Mesenchymal stem cell (in vitro differentiated cells and primary cell): Measurements from ENCODE around the gene USP6NL.

Source experiments
- DNase-seq: peaks from one replicate; pipeline ENCODE4 v3.0.0-alpha.2; 2013
- H2AFZ ChIP-seq: one replicate; pipeline ENCODE4 v1.6.1; 2013; ENCODE audit warnings: low read depth, mild to moderate bottlenecking, control low read depth, inconsistent platforms, low read length, moderate library complexity
- H2AK5ac ChIP-seq: 2 replicates; pipeline ENCODE4 v1.6.1; 2013; ENCODE audit warnings: low read length, moderate library complexity, mild to moderate bottlenecking, inconsistent platforms; ENCODE audit not compliant: severe bottlenecking
- H2BK120ac ChIP-seq: one replicate; pipeline ENCODE4 v1.6.1; 2013; ENCODE audit warnings: low read depth, mild to moderate bottlenecking, inconsistent platforms, low read length, moderate library complexity
- H2BK12ac ChIP-seq, 2 experiments: one replicate each; pipeline ENCODE4 v1.6.1; 2013; ENCODE audit warnings: inconsistent platforms in 2 of 2, low read length in 2 of 2, mild to moderate bottlenecking in 2 of 2, moderate library complexity in 2 of 2, control low read depth in 1 of 2
- H2BK15ac ChIP-seq: one replicate; pipeline ENCODE4 v1.6.1; 2013; ENCODE audit warnings: mild to moderate bottlenecking, low read depth, inconsistent platforms; ENCODE audit not compliant: poor library complexity, severe bottlenecking
- H2BK5ac ChIP-seq: 2 replicates; pipeline ENCODE4 v1.6.1; 2013; ENCODE audit warnings: low read depth, mild to moderate bottlenecking, low read length, control low read depth, inconsistent platforms; ENCODE audit not compliant: poor library complexity, severe bottlenecking
- H3K14ac ChIP-seq, 2 experiments: one replicate each; pipeline ENCODE4 v1.6.1; 2013; ENCODE audit warnings: inconsistent platforms in 2 of 2, low read length in 2 of 2, control low read depth in 1 of 2, mild to moderate bottlenecking in 1 of 2, moderate library complexity in 1 of 2
- H3K18ac ChIP-seq, 2 experiments: one replicate each; pipeline ENCODE4 v1.6.1; 2013; ENCODE audit warnings: inconsistent platforms in 2 of 2, low read length in 2 of 2, control low read depth in 1 of 2, low read depth in 1 of 2, mild to moderate bottlenecking in 1 of 2
- H3K23ac ChIP-seq, 2 experiments: one replicate each; pipeline ENCODE4 v1.6.1; 2013; ENCODE audit warnings: inconsistent platforms in 2 of 2, low read length in 2 of 2, mild to moderate bottlenecking in 2 of 2, moderate library complexity in 2 of 2, control low read depth in 1 of 2
- H3K27ac ChIP-seq: 2 replicates; pipeline ENCODE4 v1.5.1; 2013; ENCODE audit warnings: mild to moderate bottlenecking, moderate library complexity, low read length, control low read depth, inconsistent platforms; ENCODE audit not compliant: poor library complexity, severe bottlenecking
- H3K27me3 ChIP-seq, 2 experiments: 2 replicates each; pipeline versions ENCODE4 v1.6.1 to v1.7.0; 2013; ENCODE audit warnings: low read length in 2 of 2, mild to moderate bottlenecking in 2 of 2, moderate library complexity in 2 of 2, control low read depth in 1 of 2, inconsistent platforms in 1 of 2; ENCODE audit not compliant: control insufficient read depth in 1 of 2, insufficient read depth in 1 of 2
- H3K36me3 ChIP-seq, 2 experiments: 2 replicates each; pipeline versions ENCODE4 v1.6.1 to v1.7.0; 2013; ENCODE audit warnings: low read length in 2 of 2, control low read depth in 1 of 2, inconsistent platforms in 1 of 2, low read depth in 1 of 2, mild to moderate bottlenecking in 1 of 2; ENCODE audit not compliant: insufficient read depth in 2 of 2, control insufficient read depth in 1 of 2
- H3K4ac ChIP-seq, 2 experiments: one replicate each; pipeline ENCODE4 v1.6.1; 2013; ENCODE audit warnings: inconsistent platforms in 2 of 2, low read length in 2 of 2, mild to moderate bottlenecking in 2 of 2, moderate library complexity in 2 of 2, control low read depth in 1 of 2, low read depth in 1 of 2
- H3K4me1 ChIP-seq: 2 replicates; pipeline ENCODE4 v1.6.1; 2013; ENCODE audit warnings: low read depth, low read length, control low read depth; ENCODE audit not compliant: control insufficient read depth, insufficient read depth
- H3K4me2 ChIP-seq: 2 replicates; pipeline ENCODE4 v1.6.1; 2013; ENCODE audit warnings: low read length, mild to moderate bottlenecking, inconsistent platforms; ENCODE audit not compliant: poor library complexity, severe bottlenecking
- H3K4me3 ChIP-seq, 2 experiments: 2 replicates each; pipeline versions ENCODE4 v1.5.1 to v1.7.0; 2013; ENCODE audit warnings: low read length in 2 of 2, mild to moderate bottlenecking in 2 of 2, control low read depth in 1 of 2, low read depth in 1 of 2; ENCODE audit not compliant: insufficient read depth in 1 of 2
- H3K79me1 ChIP-seq: replicated peaks from 2 replicates; pipeline ENCODE4 v1.6.1; 2013; ENCODE audit warnings: mild to moderate bottlenecking, control low read depth, low read length, inconsistent platforms; ENCODE audit not compliant: poor library complexity, severe bottlenecking
- H3K9ac ChIP-seq: 2 replicates; pipeline ENCODE4 v1.7.0; 2013; ENCODE audit warnings: mild to moderate bottlenecking, low read length, moderate library complexity
- H3K9me3 ChIP-seq: 2 replicates; pipeline ENCODE4 v1.7.0; 2013; ENCODE audit warnings: mild to moderate bottlenecking, low read length; ENCODE audit not compliant: control insufficient read depth
- H4K8ac ChIP-seq: one replicate; pipeline ENCODE4 v1.6.1; 2013; ENCODE audit warnings: inconsistent platforms, mild to moderate bottlenecking, low read length, moderate library complexity
- H4K91ac ChIP-seq: one replicate; pipeline ENCODE4 v1.6.1; 2013; ENCODE audit warnings: mild to moderate bottlenecking, low read length, inconsistent platforms
- WGBS: methylation state at CpG from one replicate; pipeline ENCODE4 v1.1.7; 2013; ENCODE audit warnings: mixed read lengths; 5-methylcytosine and 5-hydroxymethylcytosine counted together

USP6NL gene

DNA sequence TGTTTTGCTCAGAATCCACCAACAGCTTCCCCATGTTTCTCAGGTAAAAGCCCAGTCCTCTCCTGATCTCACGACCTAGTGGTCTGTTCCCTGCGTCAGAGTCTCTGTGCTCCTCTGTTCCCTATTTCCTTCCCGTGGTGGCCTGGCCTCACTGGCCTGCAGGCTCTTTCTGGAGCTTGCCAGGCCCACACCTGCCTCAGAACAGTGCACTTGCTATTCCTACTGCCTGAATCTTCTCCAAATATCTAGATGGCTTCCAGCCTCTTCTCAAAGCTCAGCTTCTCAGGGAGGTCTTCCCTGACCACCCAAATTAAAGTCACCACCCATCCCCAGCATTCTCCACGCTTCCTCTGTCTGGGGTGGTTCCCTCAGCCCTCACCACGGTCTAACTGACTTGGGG lies 165.3 kb downstream of the USP6NL start:
- Histone ChIP-seq H3K4me3 (no peak overlapping the region), H2BK5ac (no peak overlapping the region)

DNA sequence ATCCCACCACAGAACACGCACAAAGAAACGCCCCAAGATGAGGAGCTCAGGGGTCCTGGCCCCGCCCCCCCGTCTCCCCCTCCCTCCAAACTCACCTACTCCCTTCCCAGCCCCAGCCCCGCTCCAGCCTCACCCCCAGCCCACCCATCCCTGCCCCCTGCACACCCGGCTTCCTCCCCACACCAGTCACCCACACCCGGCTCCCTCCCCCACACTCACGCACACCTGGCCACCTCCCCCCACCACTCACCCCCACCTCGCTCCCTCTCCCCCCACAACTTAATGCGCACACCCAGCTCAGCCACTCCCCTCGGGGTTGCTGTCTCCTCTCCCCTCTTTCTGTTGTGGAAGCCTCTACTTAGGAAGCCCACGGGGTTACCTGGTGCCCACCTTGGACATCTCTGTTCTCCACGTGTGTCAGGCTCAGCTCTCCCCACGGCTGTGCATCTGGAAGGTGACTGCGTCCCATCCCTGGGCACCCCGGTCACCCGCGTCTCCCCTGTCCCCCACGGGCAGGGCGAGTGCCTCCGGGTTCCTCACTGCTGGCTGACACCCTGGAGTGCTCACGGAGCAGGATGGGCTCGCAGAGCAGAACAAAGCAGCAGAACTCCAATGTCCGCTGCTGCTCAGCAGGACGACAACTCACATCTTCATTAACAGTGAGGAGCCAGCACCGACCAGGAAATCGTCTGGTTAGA lies 166.8 kb downstream of the USP6NL start:
- no peak overlapping the region for H3K4me3 ChIP-seq
- no peak overlapping the region for H2AK5ac ChIP-seq
- H4K91ac ChIP-seq, result no peak overlapping the region
- H2BK5ac ChIP-seq, result no peak overlapping the region
- H3K9me3 ChIP-seq, result no peaks in the 10 kb centered on the region
- no peaks in the 10 kb centered on the region for H3K36me3 ChIP-seq
- H3K27ac ChIP-seq, result no peak overlapping the region
- WGBS, result 73% methylated on average over 26 of the region's 27 CpGs
- peaks cover 2% of the 10 kb centered on the region for H3K4me1 ChIP-seq
- H4K8ac ChIP-seq, result no peak overlapping the region
- no peak overlapping the region for H3K4me2 ChIP-seq
- no peak overlapping the region for H2AFZ ChIP-seq
- no peak overlapping the region for H3K23ac ChIP-seq
- H2BK15ac ChIP-seq, result no peak overlapping the region
- no peak overlapping the region for H3K14ac ChIP-seq
- DNase-seq, result no peak
- no peak overlapping the region for H3K9ac ChIP-seq
- no peak overlapping the region for H2BK12ac ChIP-seq
- H3K4ac ChIP-seq, result no peak overlapping the region
- no peak overlapping the region for H3K18ac ChIP-seq
- H2BK120ac ChIP-seq, result no peak overlapping the region
- peaks cover 33 to 51% of the 10 kb centered on the region in 2 experiments for H3K27me3 ChIP-seq
- no peaks in the 10 kb centered on the region for H3K79me1 ChIP-seq

More for the DNA sequence above, 165.3 kb downstream of the USP6NL start:
- Histone ChIP-seq H3K27me3 (peaks cover 37 to 53% of the 10 kb centered on the region in 2 experiments), H4K8ac (no peak overlapping the region), H4K91ac (no peak overlapping the region), H2BK15ac (no peak overlapping the region), H3K18ac (no peak overlapping the region), H2AFZ (no peak overlapping the region), H3K36me3 (no peaks in the 10 kb centered on the region), H3K23ac (no peak overlapping the region), H3K4me1 (peaks cover 2% of the 10 kb centered on the region), H3K4ac (no peak overlapping the region), H3K27ac (no peak overlapping the region), H2AK5ac (no peak overlapping the region), H3K14ac (no peak overlapping the region), H3K4me2 (no peak overlapping the region), H3K9ac (no peak overlapping the region), H2BK12ac (no peak overlapping the region), H3K79me1 (no peaks in the 10 kb centered on the region), H2BK120ac (no peak overlapping the region), H3K9me3 (no peaks in the 10 kb centered on the region)
- WGBS, result 67% methylated on average over 5 of the region's 5 CpGs
- no peak for DNase-seq

DNA sequence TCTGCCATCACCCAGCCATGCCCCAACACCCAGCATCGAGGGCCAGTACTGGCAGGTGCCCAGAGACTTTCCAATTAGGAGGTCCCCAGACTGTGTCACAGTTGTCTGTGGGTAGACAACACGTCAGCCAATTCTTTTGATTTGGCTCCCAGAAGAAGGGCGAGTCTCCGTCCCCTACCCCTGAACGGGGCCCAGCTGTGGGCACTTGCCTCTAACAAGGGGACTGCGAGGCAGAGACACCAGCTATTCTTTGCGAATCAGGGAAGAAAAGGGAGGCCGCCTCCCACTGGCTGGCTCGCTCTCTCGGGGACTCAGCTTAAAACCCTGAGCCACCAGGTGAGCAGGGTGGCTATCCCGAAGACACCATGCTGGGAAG lies 167.3 kb downstream of the USP6NL start:
- Histone ChIP-seq H3K23ac (no peak overlapping the region), H2BK5ac (no peak overlapping the region), H2AFZ (no peak overlapping the region), H2BK12ac (no peak overlapping the region), H3K9ac (no peak overlapping the region), H3K4me1 (peaks cover 2% of the 10 kb centered on the region), H2BK15ac (no peak overlapping the region), H3K79me1 (no peaks in the 10 kb centered on the region), H4K8ac (no peak overlapping the region), H3K27me3 (peaks cover 32 to 54% of the 10 kb centered on the region in 2 experiments), H3K4me2 (no peak overlapping the region), H3K36me3 (no peaks in the 10 kb centered on the region), H3K9me3 (no peaks in the 10 kb centered on the region), H2BK120ac (no peak overlapping the region), H3K4ac (no peak overlapping the region), H2AK5ac (no peak overlapping the region), H3K14ac (no peak overlapping the region), H4K91ac (peak overlapping the region; percentile 27), H3K27ac (no peak overlapping the region), H3K18ac (no peak overlapping the region), H3K4me3 (no peak overlapping the region)
- WGBS, result 87% methylated on average over 9 of the region's 11 CpGs
- DNase-seq, result no peak

DNA sequence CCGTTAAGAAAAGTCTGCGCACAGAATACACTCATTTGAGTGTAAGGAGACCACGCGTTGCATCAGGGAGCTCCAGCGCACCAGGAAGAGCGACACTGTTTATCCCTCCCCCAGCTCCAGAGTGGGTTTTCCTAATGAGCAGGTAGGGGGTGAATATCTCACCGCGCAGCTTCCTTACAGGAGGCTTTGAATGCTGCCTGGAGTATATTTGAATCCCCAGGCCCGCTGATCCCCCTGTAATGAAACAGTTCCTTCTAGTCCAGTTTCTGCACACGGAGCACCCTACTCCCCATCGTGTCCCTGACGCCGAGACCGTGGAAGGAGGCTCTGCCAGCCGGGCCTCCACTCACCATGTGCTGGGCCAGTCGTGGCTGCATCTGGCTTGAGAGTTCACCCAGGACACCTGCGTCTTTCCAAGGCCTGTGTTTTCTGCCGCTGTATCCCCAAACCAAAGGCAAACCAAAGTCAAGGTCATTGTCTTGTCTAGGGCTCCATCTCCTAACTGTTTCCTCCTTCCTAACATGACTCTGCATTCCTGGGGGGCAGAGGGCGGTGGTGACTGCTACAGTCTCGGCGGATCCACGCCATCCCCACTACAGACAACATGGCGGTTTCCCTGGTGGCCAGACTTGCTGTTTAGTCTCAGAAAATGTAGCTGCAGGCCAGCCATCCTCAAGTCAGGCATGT lies 167.8 kb downstream of the USP6NL start:
- no peak overlapping the region for H3K4me2 ChIP-seq
- no peaks in the 10 kb centered on the region for H3K79me1 ChIP-seq
- H3K4me1 ChIP-seq, result no peaks in the 10 kb centered on the region
- H4K91ac ChIP-seq, result peak overlapping the region; percentile 27
- no peak overlapping the region for H3K4ac ChIP-seq
- no peaks in the 10 kb centered on the region for H3K9me3 ChIP-seq
- no peak overlapping the region for H2BK15ac ChIP-seq
- no peak overlapping the region for H3K9ac ChIP-seq
- no peak overlapping the region for H2BK5ac ChIP-seq
- WGBS, result 94% methylated on average over 23 of the region's 23 CpGs
- peaks cover 27 to 52% of the 10 kb centered on the region in 2 experiments for H3K27me3 ChIP-seq
- no peak overlapping the region for H4K8ac ChIP-seq
- H3K27ac ChIP-seq, result no peak overlapping the region
- no peak overlapping the region for H3K23ac ChIP-seq
- no peak overlapping the region for H2BK12ac ChIP-seq
- no peak overlapping the region for H2AK5ac ChIP-seq
- H2BK120ac ChIP-seq, result no peak overlapping the region
- no peak overlapping the region for H3K14ac ChIP-seq
- H3K4me3 ChIP-seq, result no peak overlapping the region
- H3K36me3 ChIP-seq, result no peaks in the 10 kb centered on the region
- H3K18ac ChIP-seq, result no peak overlapping the region
- no peak overlapping the region for H2AFZ ChIP-seq
- DNase-seq, result no peak
